ENCODE results near the gene SEPTIN3. TPM values are rescaled to one million over a fixed set of nuclear protein-coding genes. Genes with fewer than 3 reads are reported as not detected.

SEPTIN3 gene
- total RNA-seq, 1 donor from 2014 or later: 0.06 TPM

DNA sequence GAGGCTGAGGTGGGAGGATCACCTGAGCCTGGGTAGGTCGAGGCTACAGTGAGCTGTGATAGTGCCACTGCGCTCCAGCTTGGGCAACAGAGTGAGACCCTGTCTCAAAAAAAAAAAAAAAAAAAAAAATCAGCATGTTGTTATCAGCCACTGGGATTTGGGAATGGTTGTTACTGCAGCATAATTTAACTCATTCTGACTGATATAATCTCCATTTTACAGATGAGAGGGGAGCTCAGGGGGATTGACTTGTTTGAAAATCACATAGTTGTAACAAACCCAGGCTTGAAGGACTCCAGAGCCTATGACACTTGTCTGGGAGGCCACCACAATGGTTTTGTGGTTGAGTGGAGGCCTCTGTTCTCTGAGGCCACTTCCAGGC, 3.0 kb upstream of the SEPTIN3 start:
- no peak overlapping the region for H3K4me3 ChIP-seq (ENCODE audit: low read depth, low read length)
- no peak for DNase-seq (ENCODE audit: low read depth)
- TF ChIP-seq, protein P1, sequence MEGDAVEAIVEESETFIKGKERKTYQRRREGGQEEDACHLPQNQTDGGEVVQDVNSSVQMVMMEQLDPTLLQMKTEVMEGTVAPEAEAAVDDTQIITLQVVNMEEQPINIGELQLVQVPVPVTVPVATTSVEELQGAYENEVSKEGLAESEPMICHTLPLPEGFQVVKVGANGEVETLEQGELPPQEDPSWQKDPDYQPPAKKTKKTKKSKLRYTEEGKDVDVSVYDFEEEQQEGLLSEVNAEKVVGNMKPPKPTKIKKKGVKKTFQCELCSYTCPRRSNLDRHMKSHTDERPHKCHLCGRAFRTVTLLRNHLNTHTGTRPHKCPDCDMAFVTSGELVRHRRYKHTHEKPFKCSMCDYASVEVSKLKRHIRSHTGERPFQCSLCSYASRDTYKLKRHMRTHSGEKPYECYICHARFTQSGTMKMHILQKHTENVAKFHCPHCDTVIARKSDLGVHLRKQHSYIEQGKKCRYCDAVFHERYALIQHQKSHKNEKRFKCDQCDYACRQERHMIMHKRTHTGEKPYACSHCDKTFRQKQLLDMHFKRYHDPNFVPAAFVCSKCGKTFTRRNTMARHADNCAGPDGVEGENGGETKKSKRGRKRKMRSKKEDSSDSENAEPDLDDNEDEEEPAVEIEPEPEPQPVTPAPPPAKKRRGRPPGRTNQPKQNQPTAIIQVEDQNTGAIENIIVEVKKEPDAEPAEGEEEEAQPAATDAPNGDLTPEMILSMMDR (conservative IDR thresholded peaks at IDR 0.05; ENCODE audit: low read depth, low read length): no peak

DNA sequence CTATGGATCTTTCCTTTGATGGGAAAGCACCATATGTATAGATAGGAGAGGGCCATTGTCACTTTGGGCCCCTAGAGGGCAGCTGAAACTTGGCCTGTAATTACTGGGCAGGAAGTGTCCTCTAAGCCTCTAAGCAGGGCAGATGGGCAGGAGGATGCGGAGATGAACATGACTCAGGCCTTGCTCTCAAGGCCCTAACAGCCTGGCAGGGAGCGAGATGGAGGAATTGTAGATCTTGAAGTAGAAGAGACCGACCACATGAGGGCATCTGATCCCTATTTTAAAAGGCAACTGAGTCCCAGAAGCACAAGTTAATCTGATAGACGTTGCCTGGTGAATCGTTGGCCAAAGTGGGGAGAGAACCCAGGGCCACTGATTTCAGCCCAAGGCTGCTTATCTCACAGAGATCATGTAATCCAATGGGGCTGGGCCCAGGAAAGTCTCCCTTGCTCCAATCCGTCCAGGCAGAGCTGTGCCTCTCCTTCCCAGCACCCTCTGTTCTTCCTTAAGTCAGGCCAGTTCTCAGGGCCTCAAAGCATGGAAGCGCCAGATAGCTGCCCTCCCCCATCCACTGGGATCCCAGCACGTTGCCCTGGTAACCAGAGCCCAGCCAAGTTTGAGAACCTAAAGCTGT, 2.5 kb upstream of the SEPTIN3 start:
- peak; percentile 68 for DNase-seq (ENCODE audit: low read depth)
- TF ChIP-seq, protein P1 (conservative IDR thresholded peaks at IDR 0.05; ENCODE audit: low read depth, low read length): no peak
- no peak overlapping the region for H3K4me3 ChIP-seq (ENCODE audit: low read depth, low read length)

DNA sequence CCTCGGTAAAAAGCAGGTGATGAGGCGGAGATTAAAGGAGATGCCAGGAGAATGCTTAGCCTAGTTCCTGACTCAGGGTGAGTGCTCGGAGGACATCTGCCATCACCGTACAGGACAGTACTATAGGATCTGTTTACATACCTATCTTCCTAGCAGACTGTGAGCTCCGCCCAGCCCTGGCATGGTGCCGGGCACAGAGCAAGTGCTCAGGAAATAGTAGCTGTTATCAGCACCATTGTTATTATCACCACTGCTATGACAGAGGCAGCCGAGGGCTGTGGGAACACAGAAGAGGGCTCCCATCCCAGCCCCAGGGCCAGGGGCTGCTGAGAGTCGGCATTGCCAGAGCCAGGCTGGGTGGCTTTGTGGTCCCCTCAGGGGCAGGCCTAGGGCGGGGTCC, 642 bp upstream of the SEPTIN3 start:
- no peak overlapping the region for H3K4me3 ChIP-seq (ENCODE audit: low read depth, low read length)
- TF ChIP-seq, protein P1 (conservative IDR thresholded peaks at IDR 0.05; ENCODE audit: low read depth, low read length): no peak
- DNase-seq (ENCODE audit: low read depth): no peak

DNA sequence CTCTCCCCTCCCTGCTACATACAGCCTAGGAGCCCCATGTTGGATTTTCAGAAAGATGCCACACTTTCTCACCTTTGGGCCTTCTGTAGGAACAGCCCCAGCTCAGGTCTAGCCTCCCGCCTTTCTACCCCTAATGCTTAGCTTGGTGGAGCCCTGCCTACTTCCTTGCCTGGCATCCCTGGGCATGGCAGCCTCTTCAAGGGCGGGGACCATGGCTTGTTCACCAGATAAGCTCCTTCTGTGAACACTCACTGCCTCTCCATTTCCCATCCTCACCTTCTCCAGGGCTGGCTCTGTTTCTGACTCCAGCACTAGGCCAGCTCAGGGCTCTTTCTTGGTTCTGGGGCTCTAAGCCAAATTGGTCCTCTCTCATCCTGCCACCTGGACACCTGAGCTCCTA, 1.4 kb downstream of the SEPTIN3 start:
- TF ChIP-seq, protein P1 (conservative IDR thresholded peaks at IDR 0.05; ENCODE audit: low read depth, low read length): no peak
- no peak overlapping the region for H3K4me3 ChIP-seq (ENCODE audit: low read depth, low read length)
- DNase-seq (ENCODE audit: low read depth): no peak

DNA sequence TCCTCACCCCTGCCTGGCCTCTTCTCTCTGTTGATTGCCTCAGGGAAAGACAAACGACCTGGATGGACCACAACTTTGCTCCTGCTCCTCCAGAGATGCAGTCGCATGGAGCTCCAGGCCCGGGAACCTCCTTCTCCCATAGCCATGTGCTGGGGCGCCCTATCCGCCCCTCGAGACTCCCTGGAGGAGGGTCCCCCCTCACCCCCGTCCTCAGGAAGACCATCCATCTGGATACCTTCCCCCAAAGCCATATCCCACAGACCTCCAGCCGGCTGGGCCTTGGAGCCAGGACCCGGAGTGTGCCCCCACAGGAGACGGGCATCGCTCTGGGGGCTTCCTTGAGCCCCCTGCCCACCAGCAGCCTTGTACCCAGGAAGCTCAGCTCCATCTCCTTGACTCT, 2.2 kb downstream of the SEPTIN3 start:
- DNase-seq (ENCODE audit: low read depth): no peak
- TF ChIP-seq, protein P1 (conservative IDR thresholded peaks at IDR 0.05; ENCODE audit: low read depth, low read length): no peak
- H3K4me3 ChIP-seq (ENCODE audit: low read depth, low read length): no peak overlapping the region

DNA sequence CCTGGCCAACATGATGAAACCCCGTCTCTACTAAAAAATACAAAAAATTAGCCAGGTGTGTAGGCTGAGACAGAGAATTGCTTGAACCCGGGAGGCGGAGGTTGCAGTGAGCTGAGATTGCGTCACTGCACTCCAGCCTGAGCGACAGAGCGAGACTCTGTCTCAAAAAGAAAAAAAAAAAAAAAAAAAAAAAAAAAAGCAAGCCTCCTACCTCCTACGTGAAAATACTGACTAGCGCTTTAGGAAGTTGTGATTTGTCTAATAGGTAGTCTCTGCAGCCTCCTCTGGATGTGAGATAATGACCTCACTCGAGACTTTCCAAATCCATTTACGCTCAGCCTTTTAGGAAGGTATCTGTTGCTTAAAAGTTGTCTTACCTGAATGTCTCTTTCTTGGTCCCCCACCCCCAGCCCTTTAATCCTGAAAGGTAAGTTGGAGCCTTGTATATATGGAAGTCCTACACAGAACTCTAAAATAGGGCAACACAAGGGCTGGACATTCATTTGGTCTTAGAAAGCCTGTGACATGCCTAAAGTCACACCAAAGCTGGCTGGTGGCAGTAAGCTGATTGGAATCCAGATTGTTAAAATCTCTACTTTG, 5.5 kb downstream of the SEPTIN3 start:
- TF ChIP-seq, protein P1 (conservative IDR thresholded peaks at IDR 0.05; ENCODE audit: low read depth, low read length): no peak
- DNase-seq (ENCODE audit: low read depth): no peak
- no peak overlapping the region for H3K4me3 ChIP-seq (ENCODE audit: low read depth, low read length)
